CMK (cell line): Measurements from ENCODE around the gene PRR18.

ENCODE experiments used
- DNase-seq: peaks from one replicate; pipeline ENCODE4 v3.0.0-alpha.2; 2010; ENCODE audit warnings: low read depth

The PRR18 gene

GRCh38 chr6:166274739-166275370 lies 33.3 kb downstream of the PRR18 start:
- no peak for DNase-seq

- no peak for DNase-seq
Measured at GRCh38 chr6:166274163-166274562, 34.0 kb downstream of the PRR18 start.

- no peak for DNase-seq
Measured at GRCh38 chr6:166271376-166271765, 36.8 kb downstream of the PRR18 start.

GRCh38 chr6:166270706-166271375 lies 37.4 kb downstream of the PRR18 start:
- no peak for DNase-seq

GRCh38 chr6:166269301-166270039 lies 38.7 kb downstream of the PRR18 start:
- no peak for DNase-seq

GRCh38 chr6:166268431-166268830 lies 39.8 kb downstream of the PRR18 start:
- no peak for DNase-seq

- no peak for DNase-seq
Measured at GRCh38 chr6:166267526-166267925, 40.7 kb downstream of the PRR18 start.

GRCh38 chr6:166266336-166266735 lies 41.9 kb downstream of the PRR18 start:
- no peak for DNase-seq

GRCh38 chr6:166262743-166263515 lies 45.3 kb downstream of the PRR18 start:
- DNase-seq, result no peak

GRCh38 chr6:166259296-166259977 lies 48.8 kb downstream of the PRR18 start:
- no peak for DNase-seq

GRCh38 chr6:166258854-166259276 lies 49.3 kb downstream of the PRR18 start:
- peak; percentile 43 for DNase-seq

- no peak for DNase-seq
Measured at GRCh38 chr6:166257911-166258318, 50.3 kb downstream of the PRR18 start.
